Thyroid gland (tissue), 4 donors: Measurements from ENCODE around the gene CLUH. TPM values are rescaled to one million over a fixed set of nuclear protein-coding genes. Genes with fewer than 3 reads are reported as not detected.

Source experiments
- DNase-seq, 2 donors: peaks; one replicate each; pipeline ENCODE4 v3.0.0-alpha.2; 2019
- H3K27ac ChIP-seq, 3 donors: fragments of 200-600 bp; sonication (generic); 1 replicate in 2 of 3; 2 replicates in 1 of 3; pipeline ENCODE4 v1.5.1; 2016 to 2019; ENCODE audit warnings: mild to moderate bottlenecking in 1 of 3, moderate library complexity in 1 of 3
- H3K27me3 ChIP-seq: fragments of 200-600 bp; sonication (generic); one replicate; pipeline ENCODE4 v1.5.1; 2019
- H3K36me3 ChIP-seq, 2 donors: fragments of 200-600 bp; sonication (generic); one replicate each; pipeline ENCODE4 v1.5.1; 2016 to 2019
- H3K4me1 ChIP-seq, 2 donors: fragments of 200-600 bp; sonication (generic); one replicate each; pipeline ENCODE4 v1.5.1; 2017 to 2019
- H3K4me3 ChIP-seq, 3 donors: fragments of 200-600 bp; sonication (generic); replicated peaks in 1 of 3; 1 replicate in 2 of 3; 2 replicates in 1 of 3; pipeline ENCODE4 v1.5.1; 2016; ENCODE audit warnings: mild to moderate bottlenecking in 1 of 3
- H3K9me3 ChIP-seq: fragments of 200-600 bp; sonication (generic); one replicate; pipeline ENCODE4 v1.5.1; 2017
- POLR2A ChIP-seq, 2 donors: fragments of 450-650 bp; IDR thresholded peaks; one replicate each; pipeline ENCODE4 v1.6.1; 2017; ENCODE audit warnings: antibody characterized with exemption in 2 of 2, mild to moderate bottlenecking in 2 of 2, moderate library complexity in 1 of 2
- WGBS, 2 donors: methylation state at CpG; one replicate each; pipeline ENCODE4 v1.1.5; 2017; 5-methylcytosine and 5-hydroxymethylcytosine counted together
- intact Hi-C: fragments of 100-400 bp; cut with DNase I; formaldehyde crosslinking; loops from one replicate; pipeline ENCODE4 v1.15.1; 2023
- total RNA-seq, 4 donors: library from RNA; depleted of rRNA; stranded (reverse); fragments of >200 nt; gene quantifications; one replicate each; pipeline ENCODE4 v1.2.3, GENCODE V29; 2016
- TF ChIP-seq, protein P1 (sequence below), 6 experiments: fragments of 200-600 bp in 3 of 6; fragments of 450-650 bp in 3 of 6; sonication (generic) in 3 of 6; IDR thresholded peaks; one replicate each; pipeline ENCODE4 v1.5.1; 2016 to 2019; ENCODE audit warnings: antibody characterized with exemption in 6 of 6, mild to moderate bottlenecking in 2 of 6, inconsistent platforms in 1 of 6, moderate library complexity in 1 of 6

Gene CLUH
- total RNA-seq, 4 donors from 2014 or later: 45.7 to 99.2 (median 78.6) TPM

DNA sequence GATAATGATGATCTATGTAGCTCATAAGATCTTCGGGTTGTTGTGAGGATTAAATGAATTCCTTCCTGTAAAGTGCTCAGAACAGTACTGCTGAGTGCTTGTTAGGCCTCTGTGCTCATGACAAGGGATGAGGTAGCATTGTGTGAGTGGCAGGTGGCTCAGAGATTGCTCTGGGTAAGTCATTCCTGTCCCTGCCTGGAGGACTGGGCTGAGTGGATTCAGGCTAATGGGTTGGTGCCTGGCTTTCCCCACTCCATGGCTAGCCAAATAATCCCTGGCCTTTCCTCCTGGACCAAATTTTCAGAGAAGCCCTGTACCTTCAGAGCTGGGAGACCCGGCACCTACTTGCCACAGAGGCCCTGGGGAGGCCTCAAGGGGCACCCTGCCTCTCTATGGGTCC is 39.2 kb upstream of the CLUH start:
- intact Hi-C loops: no loop called here
- TF ChIP-seq, protein P1, sequence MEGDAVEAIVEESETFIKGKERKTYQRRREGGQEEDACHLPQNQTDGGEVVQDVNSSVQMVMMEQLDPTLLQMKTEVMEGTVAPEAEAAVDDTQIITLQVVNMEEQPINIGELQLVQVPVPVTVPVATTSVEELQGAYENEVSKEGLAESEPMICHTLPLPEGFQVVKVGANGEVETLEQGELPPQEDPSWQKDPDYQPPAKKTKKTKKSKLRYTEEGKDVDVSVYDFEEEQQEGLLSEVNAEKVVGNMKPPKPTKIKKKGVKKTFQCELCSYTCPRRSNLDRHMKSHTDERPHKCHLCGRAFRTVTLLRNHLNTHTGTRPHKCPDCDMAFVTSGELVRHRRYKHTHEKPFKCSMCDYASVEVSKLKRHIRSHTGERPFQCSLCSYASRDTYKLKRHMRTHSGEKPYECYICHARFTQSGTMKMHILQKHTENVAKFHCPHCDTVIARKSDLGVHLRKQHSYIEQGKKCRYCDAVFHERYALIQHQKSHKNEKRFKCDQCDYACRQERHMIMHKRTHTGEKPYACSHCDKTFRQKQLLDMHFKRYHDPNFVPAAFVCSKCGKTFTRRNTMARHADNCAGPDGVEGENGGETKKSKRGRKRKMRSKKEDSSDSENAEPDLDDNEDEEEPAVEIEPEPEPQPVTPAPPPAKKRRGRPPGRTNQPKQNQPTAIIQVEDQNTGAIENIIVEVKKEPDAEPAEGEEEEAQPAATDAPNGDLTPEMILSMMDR (IDR thresholded peaks at IDR 0.05): no peak
- TF ChIP-seq POLR2A (IDR thresholded peaks at IDR 0.05): no peak
- DNase-seq: no peak
- H3K27me3 ChIP-seq: no peaks in the 10 kb centered on the region
- no peak overlapping the region for H3K27ac ChIP-seq
- no peak overlapping the region for H3K4me3 ChIP-seq
- WGBS, 2 donors: 80 to 82% methylated on average over 1 to 2 of the region's 2 CpGs
- H3K36me3 ChIP-seq: no peaks in the 10 kb centered on the region
- H3K9me3 ChIP-seq: no peaks in the 10 kb centered on the region
- peaks cover 0 to 13% of the 10 kb centered on the region in 2 donors for H3K4me1 ChIP-seq

DNA sequence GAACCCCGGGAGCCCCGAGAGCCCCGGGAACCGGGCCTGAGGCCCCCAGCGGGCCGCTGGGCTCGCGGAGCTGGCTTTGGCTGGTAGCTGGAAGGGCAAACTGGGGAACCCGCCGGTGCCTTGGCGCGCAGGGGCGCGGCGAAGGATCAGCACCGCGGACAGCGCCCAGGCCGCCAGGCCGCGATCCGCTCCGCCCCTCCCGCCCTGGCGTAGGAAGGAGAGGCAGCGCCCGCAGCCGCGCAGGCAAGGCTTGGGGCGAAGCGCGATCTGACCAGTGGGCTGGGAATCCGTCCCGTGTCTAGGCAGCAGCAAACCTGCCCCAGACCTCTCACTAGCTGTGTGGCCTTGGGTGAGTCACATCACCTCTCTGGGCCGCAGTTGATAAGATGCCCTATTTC is 38.2 kb upstream of the CLUH start:
- peaks cover 0 to 7% of the 10 kb centered on the region in 2 donors for H3K4me1 ChIP-seq
- H3K4me3 ChIP-seq: no peak overlapping the region
- no peak overlapping the region for H3K27ac ChIP-seq
- 5 to 8% methylated on average over 9 to 17 of the region's 35 CpGs for WGBS, 2 donors
- DNase-seq: peak; percentile 66 to 73
- no peaks in the 10 kb centered on the region for H3K27me3 ChIP-seq
- TF ChIP-seq, protein P1 (IDR thresholded peaks at IDR 0.05): no peak
- TF ChIP-seq POLR2A (IDR thresholded peaks at IDR 0.05): no peak
- no peaks in the 10 kb centered on the region for H3K36me3 ChIP-seq
- intact Hi-C loops: no loop called here
- no peaks in the 10 kb centered on the region for H3K9me3 ChIP-seq

DNA sequence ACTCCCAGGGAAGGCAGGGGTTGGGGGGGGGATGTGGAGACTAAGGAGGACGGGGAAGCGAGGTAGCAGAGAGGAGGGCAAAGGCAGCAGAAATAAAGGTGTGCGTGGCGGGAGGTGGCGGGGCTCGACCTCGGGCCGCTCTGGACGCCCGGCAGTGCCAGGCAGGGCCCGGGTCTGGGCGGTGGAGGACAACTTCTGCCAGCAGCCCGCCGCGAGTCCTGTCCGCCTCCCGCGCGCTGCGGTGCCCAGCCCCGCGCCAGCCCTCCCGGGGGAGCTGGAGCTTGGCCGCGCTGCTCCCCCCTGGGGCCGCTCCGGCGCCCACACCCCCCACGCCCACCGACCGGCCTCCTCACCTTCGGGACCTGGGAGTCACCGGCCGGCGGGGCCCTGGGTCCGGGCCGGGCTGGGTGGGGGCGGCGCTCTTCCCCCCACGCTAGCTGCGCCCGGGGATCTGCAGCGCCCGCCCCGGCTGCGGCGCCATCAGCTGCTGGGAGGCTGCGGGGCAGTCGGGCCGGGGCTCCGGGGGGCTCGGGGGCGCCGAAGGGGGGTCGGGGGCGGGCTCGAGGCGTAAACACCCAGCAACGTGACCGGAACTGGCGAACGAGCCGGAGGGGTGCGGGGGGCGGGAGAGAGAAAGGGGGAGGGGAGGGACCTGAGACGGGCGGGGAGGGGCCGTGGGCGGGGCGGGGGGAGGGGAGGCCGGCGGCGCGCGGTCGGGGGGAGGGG is 37.7 kb upstream of the CLUH start, which contains the start of gene CCDC92B:
TSS of gene CCDC92B (minus strand) at position 595 of the 726 bp plus-strand sequence. CDS start 14,507 bp downstream, outside the sequence.
- intact Hi-C loops: no loop called here
- no peak within 1 kb of the TSS for H3K4me3 ChIP-seq
- WGBS, 2 donors: 5 to 8% methylated on average over 12 to 20 of the region's 76 CpGs
- DNase-seq: no peak
- H3K27me3 ChIP-seq: no peaks in the 10 kb centered on the region
- peaks cover 0 to 7% of the 10 kb centered on the region in 2 donors for H3K4me1 ChIP-seq
- H3K27ac ChIP-seq: no peak within 1 kb of the TSS
- no peaks in the 10 kb centered on the region for H3K36me3 ChIP-seq
- no peaks in the 10 kb centered on the region for H3K9me3 ChIP-seq
- TF ChIP-seq POLR2A (IDR thresholded peaks at IDR 0.05): no peak
- TF ChIP-seq, protein P1 (IDR thresholded peaks at IDR 0.05): no peak

DNA sequence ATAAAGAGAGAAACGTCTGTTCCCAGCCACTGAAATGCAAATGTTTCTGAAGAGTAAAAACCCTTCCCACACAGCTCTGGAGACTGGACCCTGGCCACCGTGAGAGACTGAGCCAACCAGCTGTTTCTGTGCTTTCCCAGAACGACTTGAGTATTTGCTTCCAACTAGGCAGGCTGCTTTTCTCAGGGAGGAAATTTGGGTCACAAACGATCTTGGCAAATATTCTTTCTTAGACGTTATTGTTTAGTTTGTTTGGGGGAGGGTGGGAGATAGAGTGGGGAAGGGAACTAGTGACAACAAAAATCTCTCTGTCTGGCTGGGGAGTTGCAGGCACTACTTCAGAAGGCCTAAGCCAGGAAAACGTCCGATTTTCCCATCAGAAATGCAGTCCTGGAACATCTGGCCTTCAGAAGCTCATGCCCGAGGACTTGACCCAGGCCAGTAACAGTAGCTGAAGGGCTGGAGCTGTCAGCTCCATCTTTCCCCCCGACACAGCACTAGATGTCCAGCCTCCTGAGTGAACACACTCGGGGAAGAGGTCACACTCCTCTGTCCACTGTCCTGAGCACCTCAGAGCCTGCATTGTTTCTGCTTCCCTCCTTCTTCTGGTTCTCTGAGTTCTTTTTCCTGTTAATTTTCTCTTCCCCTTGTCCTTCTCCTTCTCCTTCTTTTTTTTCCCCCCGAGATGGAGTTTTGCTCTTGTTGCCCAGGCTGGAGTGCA is 33.9 kb upstream of the CLUH start:
- Histone ChIP-seq H3K27me3 (no peaks in the 10 kb centered on the region), H3K4me3 (no peak overlapping the region), H3K36me3 (no peaks in the 10 kb centered on the region), H3K27ac (no peak overlapping the region), H3K9me3 (no peaks in the 10 kb centered on the region), H3K4me1 (peaks cover 0 to 7% of the 10 kb centered on the region in 2 donors)
- no peak for DNase-seq
- intact Hi-C loops: no loop called here
- TF ChIP-seq, protein P1 (IDR thresholded peaks at IDR 0.05): no peak
- TF ChIP-seq POLR2A (IDR thresholded peaks at IDR 0.05): no peak
- WGBS, 2 donors: 19 to 21% methylated on average over 11 of the region's 11 CpGs

DNA sequence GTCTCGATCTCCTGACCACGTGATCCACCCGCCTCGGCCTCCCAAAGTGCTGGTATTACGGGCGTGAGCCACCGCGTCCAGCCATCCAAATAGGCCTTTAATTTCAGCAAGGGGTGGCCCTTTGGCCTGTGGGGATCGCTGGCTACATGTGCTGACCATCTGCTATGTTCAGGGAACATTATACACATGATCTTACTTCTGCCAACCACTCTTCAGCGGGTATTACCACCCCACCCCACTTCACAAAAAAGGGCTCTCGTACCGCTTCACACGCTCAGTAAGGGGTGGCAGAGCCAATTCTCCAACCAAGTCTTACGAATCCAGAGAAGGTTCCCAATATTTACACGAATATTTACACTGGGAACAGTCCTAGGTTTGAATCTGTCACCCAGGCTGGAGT is 26.1 kb upstream of the CLUH start:
- no peak for DNase-seq
- Histone ChIP-seq H3K27ac (no peak overlapping the region), H3K4me1 (no peaks in the 10 kb centered on the region), H3K4me3 (no peak overlapping the region), H3K36me3 (no peaks in the 10 kb centered on the region), H3K9me3 (no peaks in the 10 kb centered on the region), H3K27me3 (no peaks in the 10 kb centered on the region)
- no peak for TF ChIP-seq POLR2A (IDR thresholded peaks at IDR 0.05)
- TF ChIP-seq, protein P1 (IDR thresholded peaks at IDR 0.05): no peak
- intact Hi-C loops: no loop called here
- 90 to 91% methylated on average over 15 of the region's 15 CpGs for WGBS, 2 donors
